Left kidney (tissue), 2 donors: Measurements from ENCODE around the gene IER5. TPM values are rescaled to one million over a fixed set of nuclear protein-coding genes. Genes with fewer than 3 reads are reported as not detected.

Experiments
- DNase-seq: peaks from one replicate; pipeline ENCODE4 v3.0.0-alpha.2; 2013
- polyA plus RNA-seq: library from polyadenylated mRNA; unstranded; fragments of 120-200 nt; gene quantifications from one replicate; pipeline ENCODE4 v1.2.1, GENCODE V29; 2013; ENCODE audit not compliant: insufficient read length

Gene IER5
- polyA plus RNA-seq, 1 donor, result 4.8 TPM

GRCh38 chr1:181133969-181134418, 45.5 kb downstream of the IER5 start:
- DNase-seq, result no peak

- DNase-seq, result no peak
Observed at GRCh38 chr1:181134543-181135436, 46.3 kb downstream of the IER5 start.

- DNase-seq, result no peak
Observed at GRCh38 chr1:181135437-181135731, 46.9 kb downstream of the IER5 start.

GRCh38 chr1:181135815-181136737, 47.6 kb downstream of the IER5 start:
- no peak for DNase-seq

GRCh38 chr1:181136738-181137122, 48.2 kb downstream of the IER5 start:
- no peak for DNase-seq

- no peak for DNase-seq
Observed at GRCh38 chr1:181137217-181137743, 48.8 kb downstream of the IER5 start.

- DNase-seq, result no peak
Observed at GRCh38 chr1:181139631-181140061, 51.1 kb downstream of the IER5 start.

GRCh38 chr1:181140398-181140797, 51.9 kb downstream of the IER5 start:
- DNase-seq, result no peak

- DNase-seq, result no peak
Observed at GRCh38 chr1:181140891-181141290, 52.4 kb downstream of the IER5 start.

GRCh38 chr1:181141431-181141910, 53.0 kb downstream of the IER5 start:
- DNase-seq, result no peak

Other genes starting within 250 kb of the IER5 start
- 7.2 TPM for gene KIAA1614, start 175.8 kb upstream of the IER5 start, polyA plus RNA-seq
- 31.5 TPM for gene STX6, start 65.8 kb upstream of the IER5 start, polyA plus RNA-seq
- gene MR1, start 54.7 kb upstream of the IER5 start, polyA plus RNA-seq, result 3.6 TPM